Measurements from ENCODE around the gene NFIA.

DNA sequence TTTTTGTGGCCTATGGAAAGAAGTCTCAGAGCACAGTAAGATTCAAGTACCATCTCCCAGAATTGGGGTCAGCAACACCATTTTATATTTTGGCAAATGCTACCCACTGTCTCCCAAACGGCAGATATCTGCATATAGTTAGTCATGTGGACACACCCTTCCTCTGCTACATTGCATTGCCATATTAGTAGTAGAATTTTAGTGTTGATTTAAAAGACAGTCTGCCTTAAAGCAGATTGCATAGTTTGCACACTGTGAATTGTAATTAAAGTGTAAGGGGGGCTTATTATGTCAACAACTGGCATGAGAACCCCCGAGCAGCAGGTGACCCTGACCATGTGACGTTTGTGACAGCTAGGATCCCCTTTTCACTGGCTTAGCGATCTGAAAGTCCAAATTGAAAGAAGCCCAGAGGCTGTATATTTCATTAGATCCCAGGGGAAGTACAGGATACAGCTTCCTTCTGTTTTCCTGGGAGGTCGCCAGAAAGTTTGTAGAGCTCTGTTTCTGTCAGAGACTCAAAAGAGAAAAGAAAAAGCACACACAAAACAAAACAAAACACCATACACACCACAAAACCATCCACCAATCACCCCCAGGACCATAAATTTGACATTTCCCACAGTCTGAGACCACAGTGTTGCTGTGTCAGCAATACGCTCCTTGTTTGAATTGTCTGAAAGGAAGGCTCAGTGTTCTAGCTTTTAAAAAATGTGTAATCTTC, 172.4 kb downstream of the NFIA start:
- TF ChIP-seq, protein P1, sequence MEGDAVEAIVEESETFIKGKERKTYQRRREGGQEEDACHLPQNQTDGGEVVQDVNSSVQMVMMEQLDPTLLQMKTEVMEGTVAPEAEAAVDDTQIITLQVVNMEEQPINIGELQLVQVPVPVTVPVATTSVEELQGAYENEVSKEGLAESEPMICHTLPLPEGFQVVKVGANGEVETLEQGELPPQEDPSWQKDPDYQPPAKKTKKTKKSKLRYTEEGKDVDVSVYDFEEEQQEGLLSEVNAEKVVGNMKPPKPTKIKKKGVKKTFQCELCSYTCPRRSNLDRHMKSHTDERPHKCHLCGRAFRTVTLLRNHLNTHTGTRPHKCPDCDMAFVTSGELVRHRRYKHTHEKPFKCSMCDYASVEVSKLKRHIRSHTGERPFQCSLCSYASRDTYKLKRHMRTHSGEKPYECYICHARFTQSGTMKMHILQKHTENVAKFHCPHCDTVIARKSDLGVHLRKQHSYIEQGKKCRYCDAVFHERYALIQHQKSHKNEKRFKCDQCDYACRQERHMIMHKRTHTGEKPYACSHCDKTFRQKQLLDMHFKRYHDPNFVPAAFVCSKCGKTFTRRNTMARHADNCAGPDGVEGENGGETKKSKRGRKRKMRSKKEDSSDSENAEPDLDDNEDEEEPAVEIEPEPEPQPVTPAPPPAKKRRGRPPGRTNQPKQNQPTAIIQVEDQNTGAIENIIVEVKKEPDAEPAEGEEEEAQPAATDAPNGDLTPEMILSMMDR (conservative IDR thresholded peaks at IDR 0.05; ENCODE audit: low read depth, low read length): no peak
- TF ChIP-seq EZH2 (IDR thresholded peaks at IDR 0.05; ENCODE audit: low read length, unreplicated experiment): no peak

Measured in PC-3 (cell line).